Measurements from ENCODE around the gene OR10H5. TPM values are rescaled to one million over a fixed set of nuclear protein-coding genes. Genes with fewer than 3 reads are reported as not detected.
"Not testable (repeated sequence)": the region's sequence is repeated elsewhere in the genome, so short reads cannot be mapped to it uniquely, and the experiment has no call there.

The OR10H5 gene
- total RNA-seq, 1 donor from 2014 or later: not detected

- H3K4me1 ChIP-seq (ENCODE audit: control insufficient read depth in 3 of 3, insufficient read depth in 3 of 3, low read length in 3 of 3): peaks cover 0 to 2% (median 0%) of the 10 kb centered on the region in 3 donors
- H3K9me3 ChIP-seq (ENCODE audit: control insufficient read depth in 3 of 3, low read length in 3 of 3): no peaks in the 10 kb centered on the region
Measured at GRCh38 chr19:15841875-15842569, 54.6 kb downstream of the OR10H5 start.

DNA sequence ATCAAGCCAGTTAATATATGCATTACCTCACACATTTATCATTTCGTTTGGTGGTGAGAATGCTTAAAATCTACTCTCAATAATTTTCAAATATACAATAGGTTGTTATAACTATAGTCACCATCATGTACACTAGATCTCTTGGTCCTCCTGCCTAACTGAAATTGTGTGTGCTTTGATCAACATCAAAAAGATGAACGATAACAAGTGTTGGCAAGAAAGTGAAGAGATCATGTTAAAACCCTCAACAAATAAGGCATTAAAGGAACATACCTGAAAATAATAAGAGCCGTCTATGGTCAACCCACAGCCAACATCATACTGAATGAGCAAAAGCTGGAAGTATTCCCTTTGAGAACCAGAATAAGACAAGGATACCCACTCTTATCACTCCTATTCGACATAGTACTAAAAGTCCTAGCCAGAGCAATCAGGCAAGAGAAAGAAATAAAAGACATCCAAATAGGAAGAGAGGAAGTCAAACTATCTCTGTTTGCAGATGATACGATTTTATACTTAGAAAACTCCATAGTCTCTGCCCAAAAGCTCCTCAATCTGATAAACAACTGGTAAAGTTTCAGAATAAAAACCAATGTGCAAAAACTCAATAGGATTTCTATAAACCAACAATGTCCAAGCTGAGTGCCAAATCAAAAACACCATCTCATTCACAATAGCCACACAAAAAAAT, 55.9 kb downstream of the OR10H5 start:
- H3K36me3 ChIP-seq (ENCODE audit: control insufficient read depth in 3 of 3, insufficient read depth in 3 of 3, low read length in 3 of 3): no peaks in the 10 kb centered on the region
- peaks cover 0 to 10% (median 8%) of the 10 kb centered on the region in 3 donors for H3K27me3 ChIP-seq (ENCODE audit: control insufficient read depth in 3 of 3, insufficient read depth in 3 of 3, low read length in 3 of 3)
- H3K27ac ChIP-seq (ENCODE audit: low read depth, low read length): no peak overlapping the region
- no peaks in the 10 kb centered on the region for H3K9me3 ChIP-seq (ENCODE audit: control insufficient read depth in 3 of 3, low read length in 3 of 3)
- H3K9ac ChIP-seq (ENCODE audit: low read depth in 1 of 3, low read length in 3 of 3): no peak overlapping the region
- no peaks in the 10 kb centered on the region for H3K4me1 ChIP-seq (ENCODE audit: control insufficient read depth in 3 of 3, insufficient read depth in 3 of 3, low read length in 3 of 3)
- H3K4me3 ChIP-seq (ENCODE audit: low read length in 3 of 3): no peak overlapping the region

More at GRCh38 chr19:15841875-15842569, 54.6 kb downstream of the OR10H5 start:
- Histone ChIP-seq H3K4me3 (ENCODE audit: low read length in 3 of 3) (no peak overlapping the region), H3K9ac (ENCODE audit: low read depth in 1 of 3, low read length in 3 of 3) (no peak overlapping the region), H3K27me3 (ENCODE audit: control insufficient read depth in 3 of 3, insufficient read depth in 3 of 3, low read length in 3 of 3) (peaks cover 0 to 8% (median 6%) of the 10 kb centered on the region in 3 donors), H3K36me3 (ENCODE audit: control insufficient read depth in 3 of 3, insufficient read depth in 3 of 3, low read length in 3 of 3) (no peaks in the 10 kb centered on the region), H3K27ac (ENCODE audit: low read depth, low read length) (no peak overlapping the region)

GRCh38 chr19:15843894-15844222, 56.4 kb downstream of the OR10H5 start:
- not testable (repeated sequence) for H3K36me3 ChIP-seq (ENCODE audit: control insufficient read depth in 3 of 3, insufficient read depth in 3 of 3, low read length in 3 of 3); H3K4me1 ChIP-seq (ENCODE audit: control insufficient read depth in 3 of 3, insufficient read depth in 3 of 3, low read length in 3 of 3); H3K27ac ChIP-seq (ENCODE audit: low read depth, low read length); H3K9ac ChIP-seq (ENCODE audit: low read depth in 1 of 3, low read length in 3 of 3); H3K9me3 ChIP-seq (ENCODE audit: control insufficient read depth in 3 of 3, low read length in 3 of 3); H3K4me3 ChIP-seq (ENCODE audit: low read length in 3 of 3)
- H3K27me3 ChIP-seq (ENCODE audit: control insufficient read depth in 3 of 3, insufficient read depth in 3 of 3, low read length in 3 of 3): peaks cover 0 to 10% (median 8%) of the 10 kb centered on the region in 3 donors

GRCh38 chr19:15846923-15847322, 59.5 kb downstream of the OR10H5 start:
- no peak overlapping the region for H3K27ac ChIP-seq (ENCODE audit: low read depth, low read length)
- peaks cover 0 to 3% (median 0%) of the 10 kb centered on the region in 3 donors for H3K9me3 ChIP-seq (ENCODE audit: control insufficient read depth in 3 of 3, low read length in 3 of 3)
- no peak overlapping the region for H3K9ac ChIP-seq (ENCODE audit: low read depth in 1 of 3, low read length in 3 of 3)
- no peak overlapping the region for H3K4me3 ChIP-seq (ENCODE audit: low read length in 3 of 3)
- no peaks in the 10 kb centered on the region for H3K4me1 ChIP-seq (ENCODE audit: control insufficient read depth in 3 of 3, insufficient read depth in 3 of 3, low read length in 3 of 3)
- no peaks in the 10 kb centered on the region for H3K36me3 ChIP-seq (ENCODE audit: control insufficient read depth in 3 of 3, insufficient read depth in 3 of 3, low read length in 3 of 3)
- H3K27me3 ChIP-seq (ENCODE audit: control insufficient read depth in 3 of 3, insufficient read depth in 3 of 3, low read length in 3 of 3): peaks cover 0 to 10% (median 5%) of the 10 kb centered on the region in 3 donors

DNA sequence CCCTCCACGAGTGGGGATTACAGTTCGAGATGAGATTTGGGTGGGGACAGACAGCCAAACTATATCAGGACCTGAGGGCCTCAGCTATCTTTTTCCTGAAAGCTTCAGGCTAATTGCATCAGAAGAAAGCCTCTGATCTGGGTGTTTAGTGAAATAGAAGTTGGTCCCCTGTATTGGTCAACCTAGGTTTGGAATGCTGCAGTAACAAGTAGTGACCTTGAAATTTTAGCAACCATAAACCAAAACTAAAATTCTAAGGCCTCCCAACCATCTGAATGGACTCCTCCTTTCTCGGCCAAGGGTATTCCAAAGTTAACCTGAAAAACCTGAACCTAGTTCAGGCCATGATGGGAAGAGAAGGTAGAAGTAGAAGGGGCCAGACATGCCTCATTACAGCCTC, 62.9 kb downstream of the OR10H5 start:
- Histone ChIP-seq H3K27ac (ENCODE audit: low read depth, low read length) (no peak overlapping the region), H3K27me3 (ENCODE audit: control insufficient read depth in 3 of 3, insufficient read depth in 3 of 3, low read length in 3 of 3) (peaks cover 0 to 4% (median 4%) of the 10 kb centered on the region in 3 donors), H3K4me1 (ENCODE audit: control insufficient read depth in 3 of 3, insufficient read depth in 3 of 3, low read length in 3 of 3) (no peaks in the 10 kb centered on the region), H3K9me3 (ENCODE audit: control insufficient read depth in 3 of 3, low read length in 3 of 3) (peaks cover 0 to 5% (median 4%) of the 10 kb centered on the region in 3 donors), H3K4me3 (ENCODE audit: low read length in 3 of 3) (no peak overlapping the region), H3K36me3 (ENCODE audit: control insufficient read depth in 3 of 3, insufficient read depth in 3 of 3, low read length in 3 of 3) (no peaks in the 10 kb centered on the region), H3K9ac (ENCODE audit: low read depth in 1 of 3, low read length in 3 of 3) (no peak overlapping the region)

Other genes with a start within 250 kb of the OR10H5 start
- gene CYP4F8, start 172.4 kb upstream of the OR10H5 start, total RNA-seq: not detected
- gene CYP4F3, start 146.8 kb upstream of the OR10H5 start, total RNA-seq: 0.52 TPM
- gene CYP4F12, start 114.6 kb upstream of the OR10H5 start, total RNA-seq: 1.0 TPM
- gene OR10H2, start 59.6 kb upstream of the OR10H5 start, total RNA-seq: not detected
- gene OR10H3, start 49.7 kb upstream of the OR10H5 start, total RNA-seq: not detected
- gene OR10H1, start 28.0 kb downstream of the OR10H5 start, total RNA-seq: not detected
- not detected for gene CYP4F2, start 110.4 kb downstream of the OR10H5 start, total RNA-seq
- not detected for gene CYP4F11, start 146.9 kb downstream of the OR10H5 start, total RNA-seq
- not detected for gene OR10H4, start 161.3 kb downstream of the OR10H5 start, total RNA-seq

All from skeletal muscle tissue (tissue), 4 donors.